H7 (cell line): ENCODE results near the gene ANXA10. TPM values are rescaled to one million over a fixed set of nuclear protein-coding genes. Genes with fewer than 3 reads are reported as not detected.

ENCODE experiments used
- DNase-seq: peaks from one replicate; pipeline ENCODE4 v3.0.0; 2012
- H3K27me3 ChIP-seq: 2 replicates; pipeline ENCODE4 v1.6.0; 2011; ENCODE audit warnings: mild to moderate bottlenecking, low read length; ENCODE audit not compliant: control insufficient read depth, insufficient read depth
- H3K36me3 ChIP-seq: replicated peaks from 2 replicates; pipeline ENCODE4 v1.5.1; 2011; ENCODE audit warnings: low read length; ENCODE audit not compliant: control insufficient read depth, insufficient read depth
- H3K4me3 ChIP-seq: 2 replicates; pipeline ENCODE4 v1.5.1; 2011; ENCODE audit warnings: low read depth, mild to moderate bottlenecking, control low read depth, low read length, moderate library complexity; ENCODE audit not compliant: insufficient read depth
- total RNA-seq: library from RNA; depleted of rRNA; stranded (reverse); fragments of >200 nt; shearing (Covaris generic); gene quantifications from 2 replicates; pipeline ENCODE4 v1.2.3, GENCODE V29; 2014; rRNA removed

ANXA10 gene
- not detected in 2 replicates for total RNA-seq

- no peak for DNase-seq
- Histone ChIP-seq H3K4me3 (no peak within 1 kb of the TSS), H3K27me3 (no peaks in the 10 kb centered on the region), H3K36me3 (no peaks in the 10 kb centered on the region)
These were observed at the start of gene ANXA10 for GRCh38 chr4:168092176-168092712. ANXA10 (plus strand) TSS chr4:168092537; CDS start chr4:168092701, 164 bp downstream.

GRCh38 chr4:168045354-168045753 lies 47.0 kb upstream of the ANXA10 start:
- H3K36me3 ChIP-seq, result no peaks in the 10 kb centered on the region
- no peaks in the 10 kb centered on the region for H3K27me3 ChIP-seq
- H3K4me3 ChIP-seq, result no peak overlapping the region
- DNase-seq, result no peak

GRCh38 chr4:168050002-168050401 lies 42.3 kb upstream of the ANXA10 start:
- Histone ChIP-seq H3K36me3 (no peaks in the 10 kb centered on the region), H3K27me3 (no peaks in the 10 kb centered on the region), H3K4me3 (no peak overlapping the region)
- DNase-seq, result no peak

- no peak for DNase-seq
- Histone ChIP-seq H3K27me3 (no peaks in the 10 kb centered on the region), H3K36me3 (no peaks in the 10 kb centered on the region), H3K4me3 (no peak overlapping the region)
These were observed 40.8 kb upstream of the ANXA10 start for GRCh38 chr4:168051526-168051925.

GRCh38 chr4:168057412-168057811 lies 34.9 kb upstream of the ANXA10 start:
- no peak for DNase-seq

GRCh38 chr4:168059251-168059650 lies 33.1 kb upstream of the ANXA10 start:
- no peak for DNase-seq

More at GRCh38 chr4:168057412-168057811, 34.9 kb upstream of the ANXA10 start:
- H3K36me3 ChIP-seq, result no peaks in the 10 kb centered on the region
- H3K27me3 ChIP-seq, result no peaks in the 10 kb centered on the region
- H3K4me3 ChIP-seq, result no peak overlapping the region

GRCh38 chr4:168063031-168063430 lies 29.3 kb upstream of the ANXA10 start:
- no peak for DNase-seq
- Histone ChIP-seq H3K4me3 (no peak overlapping the region), H3K36me3 (no peaks in the 10 kb centered on the region), H3K27me3 (no peaks in the 10 kb centered on the region)

More at GRCh38 chr4:168059251-168059650, 33.1 kb upstream of the ANXA10 start:
- Histone ChIP-seq H3K27me3 (no peaks in the 10 kb centered on the region), H3K36me3 (no peaks in the 10 kb centered on the region), H3K4me3 (no peak overlapping the region)

- no peak overlapping the region for H3K4me3 ChIP-seq
- H3K27me3 ChIP-seq, result no peaks in the 10 kb centered on the region
- no peaks in the 10 kb centered on the region for H3K36me3 ChIP-seq
- no peak for DNase-seq
These were observed 21.4 kb upstream of the ANXA10 start for GRCh38 chr4:168070903-168071302.

GRCh38 chr4:168071304-168071703 lies 21.0 kb upstream of the ANXA10 start:
- H3K36me3 ChIP-seq, result no peaks in the 10 kb centered on the region
- no peaks in the 10 kb centered on the region for H3K27me3 ChIP-seq
- H3K4me3 ChIP-seq, result no peak overlapping the region
- DNase-seq, result no peak

GRCh38 chr4:168074861-168075260 lies 17.5 kb upstream of the ANXA10 start:
- Histone ChIP-seq H3K36me3 (no peaks in the 10 kb centered on the region), H3K27me3 (no peaks in the 10 kb centered on the region), H3K4me3 (no peak overlapping the region)
- DNase-seq, result no peak

GRCh38 chr4:168076989-168077725 lies 15.2 kb upstream of the ANXA10 start:
- no peaks in the 10 kb centered on the region for H3K36me3 ChIP-seq
- no peak overlapping the region for H3K4me3 ChIP-seq
- H3K27me3 ChIP-seq, result no peaks in the 10 kb centered on the region
- peak; percentile 8 for DNase-seq

GRCh38 chr4:168077726-168078239 lies 14.6 kb upstream of the ANXA10 start:
- Histone ChIP-seq H3K36me3 (no peaks in the 10 kb centered on the region), H3K27me3 (no peaks in the 10 kb centered on the region), H3K4me3 (no peak overlapping the region)
- no peak for DNase-seq

- H3K4me3 ChIP-seq, result no peak overlapping the region
- H3K27me3 ChIP-seq, result no peaks in the 10 kb centered on the region
- DNase-seq, result no peak
- no peaks in the 10 kb centered on the region for H3K36me3 ChIP-seq
These were observed 10.0 kb upstream of the ANXA10 start for GRCh38 chr4:168082379-168082778.

- H3K27me3 ChIP-seq, result no peaks in the 10 kb centered on the region
- no peak overlapping the region for H3K4me3 ChIP-seq
- no peaks in the 10 kb centered on the region for H3K36me3 ChIP-seq
- no peak for DNase-seq
These were observed 3.6 kb downstream of the ANXA10 start for GRCh38 chr4:168095776-168096406.

GRCh38 chr4:168096407-168096784 lies 4.1 kb downstream of the ANXA10 start:
- Histone ChIP-seq H3K27me3 (no peaks in the 10 kb centered on the region), H3K4me3 (no peak overlapping the region), H3K36me3 (no peaks in the 10 kb centered on the region)
- no peak for DNase-seq
